HG03097 (cell line): ENCODE results near the gene PACS1.

Experiments used
- ATAC-seq: cut with Tn5 transposase; IDR thresholded peaks from one replicate; pipeline ENCODE4 v1.9.1; 2021; ENCODE audit not compliant: unreplicated experiment, low FRiP score

PACS1 gene

GRCh38 chr11:66293777-66294625, 223.9 kb downstream of the PACS1 start:
- ATAC-seq = no peak
